ENCODE data around the gene PON3.

Gene PON3

GRCh38 chr7:95412075-95412474, 15.9 kb upstream of the PON3 start (continued):
- no peak for TF ChIP-seq ZNF639 (tag by site-specific recombination; IDR thresholded peaks at IDR 0.05)
- TF ChIP-seq ZNF645 (tag by site-specific recombination; IDR thresholded peaks at IDR 0.05) = no peak
- no peak for TF ChIP-seq ZNF654 (tag by site-specific recombination; IDR thresholded peaks at IDR 0.05; ENCODE audit: low read depth)
- no peak for TF ChIP-seq ZSCAN18 (tag by site-specific recombination; IDR thresholded peaks at IDR 0.05)
- TF ChIP-seq ZNF16 (tag by site-specific recombination; IDR thresholded peaks at IDR 0.05; ENCODE audit: low read depth) = no peak
- no peak for TF ChIP-seq ZNF473 (tag by site-specific recombination; IDR thresholded peaks at IDR 0.05)
- TF ChIP-seq ZFP41 (tag by site-specific recombination; IDR thresholded peaks at IDR 0.05; ENCODE audit: borderline replicate concordance) = no peak
- no peak for TF ChIP-seq ZNF768 (tag by site-specific recombination; IDR thresholded peaks at IDR 0.05)
- no peak for TF ChIP-seq TCF7L2 (IDR thresholded peaks at IDR 0.05; ENCODE audit: borderline replicate concordance, low read depth, low read length)
- TF ChIP-seq TSHZ1 (tag by site-specific recombination; IDR thresholded peaks at IDR 0.05; ENCODE audit: borderline replicate concordance) = no peak

- H3K9me3 ChIP-seq (ENCODE audit: control insufficient read depth, insufficient read depth, low read depth, low read length) = no peaks in the 10 kb centered on the region
- H3K4me3 ChIP-seq (ENCODE audit: low read depth, low read length) = no peak overlapping the region
- no peaks in the 10 kb centered on the region for H3K4me1 ChIP-seq (ENCODE audit: control insufficient read depth, insufficient read depth, low read length)
- POLR2A ChIA-PET = no interaction called here
- CTCF ChIA-PET = no interaction called here
- H3K36me3 ChIP-seq (ENCODE audit: control insufficient read depth in 2 of 2, insufficient read depth in 1 of 2, low read length in 2 of 2) = peaks cover 3 to 33% of the 10 kb centered on the region in 2 experiments
- H3K27ac ChIP-seq (ENCODE audit: extremely low read depth, low read depth, low read length) = no peak overlapping the region
- TF ChIP-seq ZFP69B (tag by site-specific recombination; IDR thresholded peaks at IDR 0.05) = no peak
- no peak for TF ChIP-seq ZNF354C (tag by site-specific recombination; IDR thresholded peaks at IDR 0.05; ENCODE audit: borderline replicate concordance, low read depth)
- TF ChIP-seq ZNF629 (tag by site-specific recombination; IDR thresholded peaks at IDR 0.05) = no peak
- no peak for TF ChIP-seq TRIM28 (IDR thresholded peaks at IDR 0.05; ENCODE audit: borderline replicate concordance, low read length)
Measured at GRCh38 chr7:95411666-95412065, 15.5 kb upstream of the PON3 start.

GRCh38 chr7:95411036-95411435, 14.9 kb upstream of the PON3 start:
- H3K36me3 ChIP-seq (ENCODE audit: control insufficient read depth in 2 of 2, insufficient read depth in 1 of 2, low read length in 2 of 2) = peaks cover 3 to 35% of the 10 kb centered on the region in 2 experiments
- no peaks in the 10 kb centered on the region for H3K4me1 ChIP-seq (ENCODE audit: control insufficient read depth, insufficient read depth, low read length)
- H3K27ac ChIP-seq (ENCODE audit: extremely low read depth, low read depth, low read length) = no peak overlapping the region
- ChIA-PET POLR2A (no interaction called here), CTCF (no interaction called here)
- no peaks in the 10 kb centered on the region for H3K9me3 ChIP-seq (ENCODE audit: control insufficient read depth, insufficient read depth, low read depth, low read length)
- TF ChIP-seq ZNF202 (tag by site-specific recombination; IDR thresholded peaks at IDR 0.05; ENCODE audit: borderline replicate concordance) = no peak
- TF ChIP-seq ZNF433 (tag by site-specific recombination; IDR thresholded peaks at IDR 0.05; ENCODE audit: low read depth) = no peak
- no peak for TF ChIP-seq ZNF660 (tag by site-specific recombination; IDR thresholded peaks at IDR 0.05)
- TF ChIP-seq ZNF16 (tag by site-specific recombination; IDR thresholded peaks at IDR 0.05; ENCODE audit: low read depth) = no peak
- no peak for TF ChIP-seq ZNF140 (tag by site-specific recombination; IDR thresholded peaks at IDR 0.05)
- no peak overlapping the region for H3K4me3 ChIP-seq (ENCODE audit: low read depth, low read length)

All from HEK293 (cell line).